HG03066 (cell line): ENCODE results near the gene KIF18B.

Experiments
- ATAC-seq: cut with Tn5 transposase; IDR thresholded peaks from one replicate; pipeline ENCODE4 v1.9.1; 2021; ENCODE audit warnings: low read depth; ENCODE audit not compliant: unreplicated experiment

The KIF18B gene

DNA sequence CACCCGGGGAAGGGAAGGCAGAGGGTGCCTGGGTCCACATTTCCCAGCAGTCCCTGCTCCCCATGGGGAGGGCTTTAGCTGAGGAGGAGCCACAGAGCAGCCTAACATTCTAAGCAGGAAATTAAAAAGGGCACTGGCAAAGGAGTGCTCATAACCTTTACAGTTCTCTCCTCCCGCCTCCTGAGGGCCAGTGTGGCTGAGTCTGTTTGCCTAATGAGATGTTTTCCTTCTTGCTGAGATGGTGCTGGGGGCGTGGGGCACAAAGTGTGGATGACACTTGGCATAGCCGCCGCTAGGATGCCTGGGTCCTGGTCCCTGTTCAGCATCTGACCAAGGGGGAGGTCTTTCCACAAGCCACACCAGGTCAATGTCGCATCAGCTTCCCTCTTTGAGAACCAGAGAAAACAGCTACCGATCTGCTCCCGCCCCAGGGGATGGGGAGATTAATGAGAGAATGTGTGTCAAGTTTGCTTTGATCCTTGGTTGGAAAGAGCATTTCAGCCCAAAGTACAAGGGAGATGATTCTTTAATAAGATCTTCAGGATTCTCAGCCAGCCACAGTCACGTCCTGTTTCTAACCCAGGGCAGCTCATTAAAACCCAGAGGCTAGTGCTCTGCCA lies 5.8 kb downstream of the KIF18B start:
- ATAC-seq: no peak

DNA sequence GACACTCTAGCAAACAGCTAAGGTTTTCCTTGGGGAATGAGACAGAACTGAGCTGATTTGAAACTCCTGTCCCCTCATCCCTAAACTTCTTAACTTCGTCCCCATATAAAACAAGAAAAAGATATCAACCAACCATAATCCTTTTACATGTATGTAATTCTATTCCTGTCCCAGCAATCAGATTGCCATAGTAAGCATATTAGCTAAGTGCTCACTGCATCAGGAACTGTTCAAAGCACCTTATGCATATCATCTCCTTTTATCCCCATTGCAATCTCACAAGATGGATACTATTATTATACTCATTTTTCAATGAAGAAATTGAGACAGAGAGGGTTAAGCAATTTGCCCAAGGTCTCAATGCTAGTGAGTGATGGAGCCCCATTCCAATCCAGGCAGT lies 6.8 kb downstream of the KIF18B start:
- no peak for ATAC-seq

DNA sequence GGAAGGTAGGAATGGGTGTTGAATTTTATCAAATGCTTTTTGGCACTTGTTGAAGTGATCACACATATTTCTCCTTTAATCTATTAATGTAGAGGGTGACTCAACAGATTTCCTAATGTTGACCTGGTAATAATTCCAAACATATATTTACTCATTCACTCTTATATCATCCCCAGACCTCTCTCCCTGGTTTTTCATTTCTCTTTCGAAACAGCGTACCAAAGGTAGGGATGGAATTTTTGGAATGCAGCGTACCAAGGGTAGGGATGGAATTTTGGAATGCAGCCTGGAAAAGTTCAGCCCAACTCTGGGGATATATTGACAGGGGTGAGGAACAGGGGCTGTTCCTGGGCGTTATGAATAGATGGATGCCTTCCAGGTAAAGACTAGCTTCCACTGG lies 7.3 kb downstream of the KIF18B start:
- ATAC-seq: no peak

DNA sequence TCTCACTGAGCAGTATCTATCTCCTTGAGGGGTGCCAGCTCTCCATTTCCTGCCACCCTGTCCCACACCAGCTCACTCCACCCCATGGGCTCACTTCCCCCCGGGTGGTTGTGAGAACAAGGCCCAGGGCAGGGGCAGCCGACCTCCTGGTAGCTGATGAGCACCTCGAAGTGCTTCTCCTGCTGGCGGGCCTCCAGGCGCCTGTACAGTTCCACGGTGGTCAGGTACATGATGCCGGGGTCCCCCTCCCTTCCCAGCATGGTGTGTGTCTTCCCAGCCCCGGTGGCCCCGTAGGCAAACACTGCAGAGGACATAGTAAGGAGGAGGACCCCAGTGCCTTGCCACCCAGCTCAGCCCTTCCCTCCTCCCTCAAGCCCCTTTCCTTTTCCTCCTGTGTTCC lies 12.5 kb downstream of the KIF18B start:
- no peak for ATAC-seq

DNA sequence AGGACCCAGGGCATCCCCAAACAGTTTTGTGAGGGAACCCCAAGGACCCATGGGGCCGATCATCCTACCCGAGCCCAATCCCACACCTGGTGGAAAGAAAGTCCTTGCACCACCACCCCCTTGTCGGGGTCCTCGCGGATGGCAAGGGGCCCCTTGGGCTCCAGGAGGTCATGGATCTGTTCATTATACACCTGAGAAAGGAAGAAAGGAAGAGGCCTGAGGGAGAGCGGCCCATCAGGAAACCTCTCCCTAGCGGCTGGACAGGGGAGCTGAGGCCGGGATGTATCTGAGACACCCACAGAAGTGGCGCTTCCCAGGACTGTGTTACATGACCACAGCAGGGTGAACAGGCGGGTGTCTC lies 12.8 kb downstream of the KIF18B start:
- no peak for ATAC-seq

DNA sequence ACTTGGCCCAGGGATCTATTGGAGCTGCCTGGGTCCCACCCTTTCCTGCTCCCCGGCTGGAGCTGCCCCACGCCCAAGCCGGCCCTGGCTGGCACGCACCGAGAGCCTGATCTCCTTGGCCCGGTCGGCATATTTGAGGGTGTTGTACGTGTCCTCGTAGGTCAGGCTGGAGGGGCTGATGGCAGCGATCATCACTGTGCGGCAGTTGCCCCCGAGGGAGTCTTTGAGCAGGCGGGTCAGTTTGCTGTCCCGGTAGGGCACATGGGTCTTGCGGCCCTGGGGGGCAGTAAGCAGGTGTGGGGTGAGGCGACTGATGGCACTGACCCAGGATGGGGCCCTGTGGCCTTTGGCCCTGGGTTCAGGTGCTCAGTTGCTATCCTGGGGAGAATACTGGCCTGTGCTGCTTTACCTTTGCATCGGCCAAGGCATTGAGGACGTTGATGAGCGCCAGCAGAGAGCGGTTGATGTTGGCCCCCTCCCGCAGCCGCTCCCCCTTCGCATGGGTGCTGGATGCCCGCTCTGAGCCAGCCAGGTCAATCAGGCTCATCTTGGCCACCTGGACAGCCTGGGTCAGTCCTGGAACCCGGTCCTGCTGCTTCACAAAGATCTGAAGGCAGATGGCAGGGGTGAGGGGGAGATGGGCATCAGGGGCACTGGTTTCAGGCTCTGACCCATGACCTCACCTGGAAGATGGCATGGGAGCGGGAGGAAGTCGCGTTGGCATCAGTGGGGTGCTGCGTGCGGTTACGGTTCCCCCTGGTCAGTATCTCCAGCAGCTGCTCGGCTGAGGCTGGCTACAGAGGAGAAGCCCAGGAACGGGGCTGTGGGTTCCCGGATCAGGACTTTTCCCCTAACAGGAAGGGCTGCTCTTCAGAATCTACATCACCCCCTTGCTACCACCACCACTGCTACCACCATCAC lies 13.5 kb downstream of the KIF18B start:
- ATAC-seq: no peak

DNA sequence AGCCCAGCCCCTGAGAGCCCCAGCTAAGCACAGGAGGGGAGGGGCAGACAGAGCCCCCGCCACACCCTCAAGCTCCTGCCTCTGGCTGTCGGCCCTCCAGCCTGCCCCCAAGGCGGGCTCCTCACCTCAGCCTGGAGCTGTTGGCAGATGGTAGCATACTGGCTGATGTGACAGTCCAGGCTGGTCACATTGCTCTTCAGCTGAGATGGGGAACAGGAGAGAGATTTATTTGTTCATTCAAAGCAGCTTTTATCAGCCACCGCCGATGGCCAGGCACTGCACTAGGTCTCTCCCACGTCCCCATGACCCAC lies 14.8 kb downstream of the KIF18B start:
- no peak for ATAC-seq

DNA sequence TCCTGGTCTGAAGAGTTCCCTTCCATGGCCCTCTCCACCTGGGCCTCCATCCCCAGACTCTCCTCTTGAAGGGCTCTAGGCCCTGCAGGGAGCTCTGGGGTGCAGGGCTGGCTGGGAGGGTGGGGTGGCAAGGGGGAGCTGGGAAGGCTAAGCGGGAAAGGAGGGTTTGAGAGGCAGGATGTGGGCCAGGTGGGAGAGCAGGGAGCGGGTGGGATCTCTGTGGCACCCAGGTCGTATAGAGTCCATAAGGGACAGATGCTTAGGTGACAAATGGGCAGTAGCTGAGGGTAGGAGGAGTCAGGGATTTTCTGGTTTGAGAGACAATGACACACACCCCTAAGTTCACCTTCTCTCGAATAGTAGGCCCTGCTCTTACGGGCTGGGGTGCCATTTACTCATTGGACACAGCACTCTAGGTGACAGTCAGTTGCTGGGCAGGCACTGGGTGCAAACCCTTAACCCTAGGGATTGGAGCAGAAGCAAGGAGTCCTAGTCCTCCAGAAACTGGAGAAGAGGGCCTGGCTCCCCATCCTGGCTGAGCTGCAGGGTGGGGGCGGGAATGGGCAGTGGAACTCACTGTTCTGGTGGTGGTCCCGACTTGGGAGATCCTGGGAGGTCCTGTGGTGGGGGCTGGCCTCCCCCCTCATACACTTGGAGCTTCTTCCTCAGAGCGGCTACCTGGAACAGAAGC lies 15.3 kb downstream of the KIF18B start:
- no peak for ATAC-seq

DNA sequence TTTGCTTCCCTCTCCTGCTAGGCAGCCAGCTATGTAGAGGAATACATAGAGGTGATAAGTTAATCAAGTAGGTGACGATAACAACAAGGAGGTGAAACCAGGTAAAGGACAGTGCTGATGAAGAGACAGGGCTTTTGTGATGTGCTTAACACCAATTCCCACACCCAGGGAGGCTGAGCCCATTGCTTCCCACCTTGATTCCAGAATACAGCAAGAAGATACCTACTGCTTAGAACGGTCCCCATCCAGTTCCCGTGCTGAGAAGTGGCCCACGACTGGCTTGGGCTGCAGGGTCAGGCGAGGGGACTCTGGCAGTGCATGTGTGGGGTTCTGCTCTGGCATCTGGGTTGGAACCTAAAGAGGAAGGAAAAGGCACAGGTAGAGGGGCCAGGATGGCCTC lies 16.2 kb downstream of the KIF18B start:
- no peak for ATAC-seq

DNA sequence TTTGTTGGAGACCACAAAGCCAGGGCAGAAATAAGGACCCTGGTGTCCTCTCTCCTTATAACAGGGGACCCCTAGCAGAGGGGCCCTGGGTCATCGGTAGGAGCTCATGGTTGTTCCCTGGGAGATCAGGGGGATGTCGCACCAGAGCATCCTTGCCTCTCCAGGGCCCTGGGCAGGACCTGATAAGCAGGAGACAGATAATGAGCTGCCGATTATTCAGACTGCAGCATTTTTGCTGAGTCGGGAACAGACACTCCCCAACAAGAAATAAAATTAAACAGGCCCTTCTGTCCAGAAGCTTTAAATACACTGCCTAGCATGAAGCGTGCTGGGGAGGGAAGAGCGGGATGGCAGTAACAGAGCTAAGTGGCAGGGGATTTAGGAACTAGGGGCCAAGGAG lies 16.9 kb downstream of the KIF18B start:
- ATAC-seq: no peak

DNA sequence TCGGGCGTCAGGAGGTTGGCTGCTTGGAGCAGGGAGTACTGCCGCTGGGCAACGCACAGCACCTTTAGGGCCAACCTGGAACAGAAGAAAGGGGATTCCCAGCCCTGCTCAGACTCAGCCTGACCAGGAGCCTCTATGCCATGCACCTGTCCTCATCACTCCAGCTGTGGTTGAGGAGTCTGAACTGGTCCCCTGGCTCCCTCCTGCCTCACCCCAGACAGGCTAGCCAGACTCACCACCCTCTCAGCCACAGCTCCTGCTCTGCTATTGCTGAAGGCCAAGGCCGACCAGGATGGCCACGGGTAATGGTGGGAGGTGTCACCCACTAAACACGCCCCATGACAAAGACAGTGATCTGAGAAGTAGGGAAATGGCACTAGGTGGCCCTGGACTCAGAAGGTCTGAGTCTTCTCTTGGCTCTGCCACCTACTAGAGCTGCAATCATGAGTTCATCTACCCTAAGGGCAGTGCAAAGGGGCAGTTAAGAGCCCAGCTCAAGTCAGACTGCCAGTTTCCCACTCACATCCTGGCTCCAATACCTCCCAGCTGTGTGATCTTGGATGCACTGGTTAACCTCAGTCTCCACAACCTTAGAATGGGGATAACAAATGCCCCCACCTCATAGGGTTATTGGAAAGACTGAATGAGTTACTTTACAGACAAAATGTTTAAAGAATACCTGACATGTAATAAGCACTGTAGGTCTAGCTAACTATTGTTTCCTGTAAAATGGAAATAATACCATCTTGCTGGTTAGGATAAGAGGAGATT lies 18.4 kb downstream of the KIF18B start:
- no peak for ATAC-seq

DNA sequence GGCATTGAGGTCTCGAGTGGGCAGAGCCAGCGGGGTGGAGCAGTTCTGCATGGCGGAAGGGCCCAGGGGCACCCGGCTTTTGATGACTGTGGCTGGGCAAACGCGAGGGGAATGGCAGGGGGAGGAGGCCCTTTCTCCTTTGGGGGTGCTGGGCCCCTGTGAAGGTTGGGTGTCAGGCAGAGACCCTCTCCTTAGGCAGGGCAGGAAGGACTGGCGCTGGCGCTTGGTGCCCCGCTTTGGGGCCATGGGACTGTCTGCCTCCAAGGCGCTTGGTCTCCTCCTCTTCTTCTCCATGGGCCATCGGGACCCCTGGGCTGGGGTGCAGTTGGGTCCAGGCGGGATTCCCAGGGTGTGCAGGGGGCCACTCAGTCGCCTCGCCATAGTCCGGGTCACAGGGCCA lies 19.4 kb downstream of the KIF18B start:
- no peak for ATAC-seq

DNA sequence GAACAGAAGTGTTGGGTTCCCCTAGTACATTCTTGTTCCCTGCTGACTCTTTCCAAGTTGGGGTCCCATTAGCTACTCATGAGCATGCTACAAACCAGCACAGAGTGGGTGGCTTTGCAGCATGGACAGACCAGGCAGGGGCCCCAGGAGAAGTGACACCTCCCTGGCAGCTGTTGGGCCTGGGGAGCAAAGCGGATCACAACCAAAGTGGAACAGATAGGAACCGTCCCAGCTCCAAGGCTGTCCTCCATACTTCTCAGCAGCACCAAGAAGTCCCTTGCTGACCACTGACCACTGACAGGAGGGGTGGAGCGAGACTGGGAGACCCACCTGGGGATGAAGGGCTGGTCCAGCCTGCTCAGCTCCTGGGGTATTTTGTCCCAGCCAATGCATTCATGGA lies 19.9 kb downstream of the KIF18B start:
- ATAC-seq: no peak

DNA sequence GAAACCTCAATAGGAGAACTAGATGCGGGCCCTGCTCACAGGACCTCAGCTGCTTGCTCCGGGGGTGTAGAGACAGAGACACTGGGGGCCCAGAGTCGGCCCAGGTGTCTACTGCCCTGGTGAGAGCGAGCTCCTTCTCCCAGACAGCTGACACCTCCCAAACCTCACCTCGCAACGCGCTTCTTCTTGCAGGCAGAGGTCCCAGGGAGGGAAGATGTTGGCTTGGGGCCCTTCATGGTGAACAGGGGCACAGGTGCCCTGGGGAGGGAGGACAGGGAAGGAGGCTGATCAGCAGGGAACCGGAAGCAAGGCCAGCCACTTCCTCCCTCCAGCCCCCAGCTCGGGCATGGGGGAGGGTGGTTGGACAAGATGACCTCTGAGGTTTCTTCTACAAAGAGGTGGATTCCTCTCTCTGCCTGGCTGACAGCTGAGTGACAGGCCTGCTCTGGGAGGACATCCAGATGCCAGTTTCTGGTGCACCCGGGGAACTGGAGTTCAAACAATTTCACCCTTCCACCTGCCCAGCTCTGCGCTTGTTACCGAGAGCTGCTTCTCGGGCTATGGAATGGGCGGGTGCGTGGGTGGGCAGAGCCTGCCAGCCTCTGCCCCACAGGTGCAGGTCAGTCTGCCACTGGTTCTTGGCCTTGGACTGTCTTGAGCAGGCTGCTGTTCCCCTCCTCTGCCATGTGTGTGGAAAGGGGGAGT lies 20.6 kb downstream of the KIF18B start:
- ATAC-seq: no peak

DNA sequence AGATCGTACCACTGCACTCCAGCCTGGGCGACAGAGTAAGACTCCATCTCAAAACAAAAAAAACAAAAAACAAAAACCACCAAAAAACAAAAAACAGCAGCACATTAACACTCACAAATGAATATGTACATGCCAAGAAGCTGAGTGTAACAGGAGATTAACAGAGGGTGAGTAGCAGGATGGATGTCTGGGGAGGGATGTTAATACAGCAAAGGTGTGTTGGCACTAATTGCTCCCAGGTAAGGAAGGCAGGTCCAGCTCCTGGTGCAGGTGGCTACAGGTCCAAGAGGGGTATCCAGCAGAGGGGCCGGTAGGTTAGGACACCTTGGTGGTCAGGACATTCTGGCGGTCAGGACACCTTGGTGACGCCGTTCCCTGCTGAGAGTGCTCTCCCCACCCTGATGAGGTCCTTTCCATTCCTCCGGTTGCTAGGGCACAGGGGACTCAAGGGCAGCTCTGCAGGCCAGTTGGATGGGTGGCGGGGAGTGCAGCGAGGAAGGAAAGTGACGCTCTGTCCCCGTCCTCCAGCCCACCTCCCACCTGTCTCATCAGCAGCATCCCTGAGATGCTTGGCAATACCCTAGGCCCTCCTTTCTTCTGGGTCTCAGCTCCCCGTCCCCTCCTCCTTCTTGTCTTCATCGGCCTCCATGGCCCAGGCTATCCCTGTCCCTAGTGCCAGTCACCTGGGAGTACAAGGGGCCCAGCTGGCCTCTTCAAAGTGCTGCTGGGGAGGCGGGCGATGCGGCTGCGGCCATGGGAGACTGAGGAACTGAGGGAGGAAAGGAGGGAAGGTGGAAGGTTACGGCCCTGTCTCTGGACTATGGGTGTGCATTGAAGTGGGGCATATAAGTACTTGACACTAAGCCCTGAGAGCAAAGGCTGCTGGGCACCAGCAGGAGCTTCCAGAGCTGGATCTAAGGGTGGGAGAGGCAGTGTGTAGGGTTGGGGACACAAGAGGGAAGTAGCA lies 21.6 kb downstream of the KIF18B start:
- no peak for ATAC-seq

DNA sequence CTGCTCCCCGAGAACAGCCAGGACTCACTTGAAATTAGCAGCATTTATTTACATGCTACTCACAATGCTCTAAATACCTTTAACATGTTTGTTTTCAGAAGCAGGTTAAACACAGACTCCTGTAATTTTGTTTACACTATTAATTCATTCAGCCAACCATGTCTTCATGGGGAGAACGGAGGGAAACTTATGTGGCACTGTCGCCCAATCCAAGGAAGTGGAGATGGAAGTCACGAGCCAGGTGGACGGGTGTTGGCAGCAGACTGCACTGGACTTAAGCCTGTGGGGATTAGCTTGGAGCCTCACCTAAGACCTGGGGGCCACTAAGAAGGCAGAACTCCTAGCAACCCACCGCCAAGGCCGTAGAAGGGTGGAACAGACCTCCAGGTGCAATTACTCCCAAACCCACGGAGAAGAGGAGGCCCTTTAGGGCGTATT lies 23.4 kb downstream of the KIF18B start:
- no peak for ATAC-seq

DNA sequence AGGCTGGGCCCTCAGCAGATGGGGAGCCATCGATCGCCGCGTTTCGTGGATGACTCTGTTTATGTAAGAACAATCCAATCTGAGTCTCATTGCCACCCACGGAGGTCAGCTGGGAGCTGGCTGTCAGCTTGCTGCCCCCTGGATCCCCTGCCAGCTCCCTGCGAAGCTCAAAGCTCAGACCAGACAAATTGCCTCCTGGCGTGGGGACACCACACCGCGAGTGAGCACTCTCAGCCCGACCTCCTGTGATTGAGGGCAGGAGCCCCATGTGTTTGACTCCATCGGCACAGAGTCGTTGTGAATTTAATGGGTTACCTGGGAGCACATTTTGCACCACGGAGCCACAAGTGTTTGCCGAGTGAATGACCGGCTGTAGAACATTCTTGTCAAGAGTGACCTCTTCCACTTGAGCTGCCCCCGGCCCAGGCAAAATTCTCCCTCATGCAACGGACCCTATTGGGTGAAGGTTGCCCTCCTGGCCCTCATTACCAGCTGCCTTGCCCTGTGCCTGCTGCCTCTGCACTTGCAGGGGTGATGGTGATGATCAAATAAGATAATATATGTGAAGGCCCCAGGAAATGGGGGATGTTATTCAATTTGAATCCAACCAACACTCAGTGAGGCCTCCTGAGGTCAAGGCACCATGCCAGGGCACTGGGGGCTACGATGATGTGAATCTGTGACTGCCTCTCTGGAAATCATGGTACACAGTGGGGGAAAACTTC lies 24.7 kb downstream of the KIF18B start:
- no peak for ATAC-seq

DNA sequence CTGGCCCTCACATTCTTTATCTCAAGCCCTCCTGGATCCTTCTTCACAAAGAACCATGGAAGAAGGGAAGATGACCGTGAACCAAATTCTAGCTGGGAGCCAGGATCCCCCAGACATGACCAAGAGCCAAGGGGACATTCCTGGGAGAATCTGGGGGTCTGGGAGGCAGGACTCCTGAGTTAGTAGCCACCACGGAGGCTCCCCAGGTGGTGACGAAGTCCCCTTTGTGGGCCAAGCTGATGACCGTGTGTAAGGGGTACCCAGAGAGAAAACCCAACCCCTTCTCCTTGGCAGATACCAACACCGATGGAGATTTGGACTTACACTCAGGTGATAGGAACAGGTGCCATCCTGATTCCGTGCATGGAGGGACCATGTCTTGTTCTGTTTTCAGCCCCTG lies 25.4 kb downstream of the KIF18B start:
- no peak for ATAC-seq
